ENCODE results near the gene NTSR2.

DNA sequence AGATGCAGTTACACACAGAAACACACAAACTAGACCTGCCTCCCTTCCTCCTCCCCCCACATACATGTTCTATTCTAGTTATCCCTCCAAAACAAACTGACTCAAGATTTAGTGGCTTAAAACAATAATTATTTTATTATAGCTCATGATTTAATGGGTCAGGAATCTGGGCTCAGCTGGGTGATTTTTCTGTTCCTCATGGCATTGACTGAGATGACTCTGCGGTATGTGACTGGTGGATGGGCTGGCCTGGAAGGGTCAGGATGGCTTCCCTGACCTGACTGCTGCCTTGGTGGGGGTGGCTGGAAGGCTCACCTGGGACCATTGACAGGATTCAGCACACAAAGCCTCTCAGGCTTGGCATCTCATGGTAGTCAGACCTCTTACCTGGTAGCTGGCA, 33.7 kb upstream of the NTSR2 start:
- TF ChIP-seq, protein P1, sequence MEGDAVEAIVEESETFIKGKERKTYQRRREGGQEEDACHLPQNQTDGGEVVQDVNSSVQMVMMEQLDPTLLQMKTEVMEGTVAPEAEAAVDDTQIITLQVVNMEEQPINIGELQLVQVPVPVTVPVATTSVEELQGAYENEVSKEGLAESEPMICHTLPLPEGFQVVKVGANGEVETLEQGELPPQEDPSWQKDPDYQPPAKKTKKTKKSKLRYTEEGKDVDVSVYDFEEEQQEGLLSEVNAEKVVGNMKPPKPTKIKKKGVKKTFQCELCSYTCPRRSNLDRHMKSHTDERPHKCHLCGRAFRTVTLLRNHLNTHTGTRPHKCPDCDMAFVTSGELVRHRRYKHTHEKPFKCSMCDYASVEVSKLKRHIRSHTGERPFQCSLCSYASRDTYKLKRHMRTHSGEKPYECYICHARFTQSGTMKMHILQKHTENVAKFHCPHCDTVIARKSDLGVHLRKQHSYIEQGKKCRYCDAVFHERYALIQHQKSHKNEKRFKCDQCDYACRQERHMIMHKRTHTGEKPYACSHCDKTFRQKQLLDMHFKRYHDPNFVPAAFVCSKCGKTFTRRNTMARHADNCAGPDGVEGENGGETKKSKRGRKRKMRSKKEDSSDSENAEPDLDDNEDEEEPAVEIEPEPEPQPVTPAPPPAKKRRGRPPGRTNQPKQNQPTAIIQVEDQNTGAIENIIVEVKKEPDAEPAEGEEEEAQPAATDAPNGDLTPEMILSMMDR (IDR thresholded peaks at IDR 0.05): no peak
- no peak for TF ChIP-seq POLR2A (IDR thresholded peaks at IDR 0.05)
